OCI-M1 (cell line): ENCODE results near the gene TRPM4.

Experiments used
- DNase-seq: peaks from one replicate; lab custom pipeline; 2025; lab: John Stamatoyannopoulos, UW

The TRPM4 gene

DNA sequence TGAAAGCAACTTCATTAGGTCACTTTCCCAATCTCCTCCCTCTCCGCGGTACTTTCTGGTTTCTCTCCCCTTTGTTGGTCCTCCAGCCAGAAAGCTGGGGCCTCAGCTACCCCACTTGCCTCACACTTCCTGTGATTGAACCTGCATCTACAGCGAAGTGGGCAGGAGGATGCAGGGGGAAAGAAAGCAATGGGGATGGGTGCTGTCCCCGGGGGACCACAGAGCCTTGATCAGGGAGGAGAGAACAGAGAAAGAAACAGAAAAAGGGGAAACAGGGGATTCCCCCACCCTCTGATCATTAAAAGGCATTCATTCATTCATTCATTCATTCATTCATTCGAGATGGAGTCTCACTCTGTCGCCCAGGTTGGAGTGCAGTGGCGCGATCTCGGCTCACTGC, 74.2 kb downstream of the TRPM4 start:
- no peak for DNase-seq

DNA sequence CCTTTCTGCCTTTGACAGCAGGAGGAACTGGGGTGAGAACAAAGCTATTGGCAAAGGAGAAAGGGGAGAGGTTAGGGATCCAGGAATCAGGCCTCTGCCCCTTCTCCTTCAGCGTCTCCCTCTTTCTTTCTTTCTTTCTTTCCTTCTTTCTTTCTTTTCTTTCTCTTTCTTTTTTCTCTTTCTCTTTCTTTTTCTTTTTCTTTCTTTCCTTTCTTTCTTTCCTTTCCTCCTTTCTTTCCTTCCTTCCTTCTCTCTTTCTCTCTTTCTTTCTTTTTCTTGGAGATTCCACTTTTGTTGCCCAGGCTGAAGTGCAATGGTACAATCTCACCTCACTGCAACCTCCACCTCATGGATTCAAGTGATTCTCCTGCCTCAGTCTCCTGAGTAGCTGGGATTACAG, 75.6 kb downstream of the TRPM4 start:
- DNase-seq = no peak

DNA sequence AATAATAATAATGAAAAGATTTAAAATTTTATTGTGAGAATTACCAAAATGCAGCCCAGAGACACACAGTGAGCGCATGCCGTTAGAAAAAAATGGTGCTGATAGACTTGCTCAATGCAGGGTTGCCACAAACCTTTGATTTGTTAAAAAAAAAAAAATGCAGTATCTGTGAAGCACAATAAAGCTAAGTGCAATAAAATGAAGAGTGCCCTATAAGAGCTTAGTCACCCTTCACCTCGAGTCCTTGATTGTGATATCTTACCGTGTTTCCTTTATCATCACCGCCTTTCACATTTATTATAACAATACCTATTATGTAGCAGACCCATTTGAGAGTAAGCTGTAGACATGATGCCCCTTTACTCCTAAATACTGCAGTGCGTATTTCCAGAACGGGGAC, 84.2 kb downstream of the TRPM4 start:
- no peak for DNase-seq

DNA sequence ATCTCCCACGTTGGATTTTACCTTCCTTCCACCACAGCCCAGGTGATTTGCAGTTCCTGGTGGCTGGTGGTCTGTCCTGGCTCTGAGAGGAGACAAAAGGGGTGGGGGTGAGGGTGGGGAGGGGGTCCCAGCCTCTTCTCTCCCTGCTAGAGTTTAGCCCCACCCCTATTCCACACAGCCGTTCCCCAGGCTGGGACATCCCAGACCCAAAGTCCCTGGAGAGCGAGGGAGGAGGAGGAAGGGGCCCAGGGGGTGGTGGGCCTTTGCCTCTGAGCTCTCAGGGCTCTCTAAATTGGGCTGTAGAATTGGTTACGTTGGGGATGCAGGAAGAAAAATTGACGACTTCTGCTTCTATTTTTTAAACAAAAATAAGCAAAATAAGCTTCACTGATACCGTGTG, 85.5 kb downstream of the TRPM4 start:
- DNase-seq = no peak

DNA sequence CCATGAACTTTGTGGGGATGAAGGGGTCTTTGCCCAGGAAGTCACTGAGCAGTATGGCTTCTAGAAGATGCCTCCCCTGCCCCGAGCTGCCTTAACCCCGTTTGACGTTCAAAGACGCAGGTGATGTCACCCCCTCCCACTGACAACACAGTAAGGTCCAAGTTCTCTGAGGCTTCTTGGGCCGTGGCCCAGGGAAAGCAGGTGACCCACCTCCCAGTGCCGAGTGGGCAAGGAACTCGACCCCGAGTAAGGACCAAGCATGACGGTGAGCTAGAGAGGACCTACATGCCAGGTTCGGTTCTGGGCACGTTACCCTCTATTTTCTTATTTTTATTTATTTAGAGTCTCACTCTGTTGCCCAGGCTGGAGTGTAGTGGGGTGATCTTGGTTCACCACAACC, 86.1 kb downstream of the TRPM4 start:
- DNase-seq = no peak

DNA sequence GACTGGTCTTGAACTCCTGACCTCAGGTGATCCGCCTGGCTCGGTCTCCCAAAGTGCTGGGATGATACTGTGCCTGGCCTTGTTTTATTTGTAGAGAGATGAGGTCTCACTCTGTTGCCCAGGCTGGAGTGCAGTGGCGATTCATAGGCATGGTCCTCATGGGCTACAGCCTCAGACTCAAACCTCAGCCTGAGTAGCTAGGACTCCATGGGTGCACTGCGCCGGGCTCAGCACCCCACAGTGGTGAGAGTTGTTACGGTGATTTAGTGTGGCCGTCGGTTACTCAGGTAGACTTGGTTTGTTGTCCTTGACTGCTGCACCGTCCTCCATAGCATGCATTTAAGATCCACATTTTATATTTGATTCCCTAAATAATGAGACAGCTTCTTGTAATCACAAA, 86.7 kb downstream of the TRPM4 start:
- DNase-seq = no peak

DNA sequence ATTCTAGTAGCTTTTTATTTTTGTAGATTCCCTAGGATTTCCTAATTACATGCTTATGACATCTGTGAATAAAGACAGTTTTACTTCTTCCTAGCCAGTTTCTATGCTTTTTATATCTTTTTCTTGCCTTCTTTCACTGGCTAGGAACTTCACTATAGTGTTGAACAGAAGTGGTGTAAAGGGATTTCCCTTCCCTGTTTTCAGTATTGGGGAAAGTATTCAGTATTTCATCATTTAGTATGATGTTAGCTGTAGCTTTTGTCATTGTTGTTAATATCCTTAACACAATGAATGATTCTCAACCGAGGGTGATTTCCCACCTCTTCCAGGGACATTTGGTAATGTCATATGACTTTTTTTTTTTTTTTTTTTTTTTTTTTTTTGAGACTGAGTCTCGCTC, 90.1 kb downstream of the TRPM4 start:
- DNase-seq = no peak

DNA sequence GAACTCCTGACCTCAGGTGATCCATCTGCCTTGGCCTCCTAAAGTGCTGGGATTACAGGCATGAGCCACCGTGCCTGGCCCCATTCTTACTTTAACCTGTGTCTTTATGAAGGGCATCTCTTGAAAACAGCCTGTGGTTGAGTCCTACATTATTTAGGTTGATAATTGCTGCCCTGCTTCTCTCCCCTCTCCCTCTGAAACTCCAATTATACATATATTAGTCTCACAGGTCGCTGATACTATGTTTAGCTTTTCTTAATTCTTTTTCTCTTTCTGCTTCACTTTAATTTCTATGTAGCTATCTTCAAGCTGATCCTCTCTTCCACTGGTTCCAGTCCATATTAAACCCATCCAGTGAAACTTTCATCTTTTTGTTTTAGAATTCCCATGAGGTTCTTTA, 92.3 kb downstream of the TRPM4 start:
- DNase-seq = no peak

DNA sequence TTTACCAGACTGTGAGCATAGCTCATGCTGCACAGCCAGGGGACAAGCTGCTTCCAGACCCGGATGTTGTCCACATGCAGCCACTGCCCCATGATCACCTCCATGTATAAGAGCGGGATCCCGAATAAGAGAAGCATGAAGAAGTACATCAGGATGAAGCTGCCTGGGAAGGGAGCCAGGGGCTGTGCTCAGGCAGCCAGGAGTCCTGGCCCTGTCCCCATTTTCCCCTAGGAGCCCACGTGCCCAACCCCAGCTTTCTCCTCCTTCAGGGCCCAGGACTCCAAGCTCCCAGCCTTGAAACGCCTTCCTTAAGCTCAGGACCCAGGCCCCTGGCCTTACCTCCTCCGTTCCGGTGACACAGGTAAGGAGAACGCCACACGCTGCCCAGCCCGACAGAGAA, 98.1 kb downstream of the TRPM4 start:
- DNase-seq = no peak

DNA sequence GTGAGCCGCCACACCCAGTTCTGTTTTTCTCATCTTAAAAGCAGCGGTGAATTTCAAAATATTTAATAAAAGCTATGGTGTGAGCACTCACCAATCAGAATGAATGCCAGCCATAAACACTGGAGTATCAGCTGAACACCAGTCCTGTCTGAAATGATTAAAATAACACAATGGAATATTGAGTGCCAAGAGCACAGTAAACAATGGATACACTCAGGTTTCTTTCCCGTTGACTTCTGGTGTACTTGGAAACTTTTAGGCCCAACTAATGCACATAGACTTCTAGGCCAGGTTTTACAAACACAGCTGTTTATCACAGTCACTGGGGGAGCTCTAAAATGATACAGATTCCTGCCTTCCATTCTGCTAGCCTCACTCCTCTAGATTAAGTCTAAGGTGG, 99.1 kb downstream of the TRPM4 start:
- DNase-seq = no peak
